IPS-18c (cell line): ENCODE measurements around the gene CCL4.

Experiments
- H3K4me3 ChIP-seq: 2 replicates; pipeline ENCODE4 v1.7.0; 2013; ENCODE audit warnings: low read depth, mild to moderate bottlenecking, low read length, moderate library complexity; ENCODE audit not compliant: insufficient read depth
- H3K9me3 ChIP-seq: one replicate; pipeline ENCODE4 v1.6.1; 2013; ENCODE audit warnings: mild to moderate bottlenecking, low read length, moderate library complexity; ENCODE audit not compliant: control insufficient read depth, insufficient read depth

Gene CCL4

DNA sequence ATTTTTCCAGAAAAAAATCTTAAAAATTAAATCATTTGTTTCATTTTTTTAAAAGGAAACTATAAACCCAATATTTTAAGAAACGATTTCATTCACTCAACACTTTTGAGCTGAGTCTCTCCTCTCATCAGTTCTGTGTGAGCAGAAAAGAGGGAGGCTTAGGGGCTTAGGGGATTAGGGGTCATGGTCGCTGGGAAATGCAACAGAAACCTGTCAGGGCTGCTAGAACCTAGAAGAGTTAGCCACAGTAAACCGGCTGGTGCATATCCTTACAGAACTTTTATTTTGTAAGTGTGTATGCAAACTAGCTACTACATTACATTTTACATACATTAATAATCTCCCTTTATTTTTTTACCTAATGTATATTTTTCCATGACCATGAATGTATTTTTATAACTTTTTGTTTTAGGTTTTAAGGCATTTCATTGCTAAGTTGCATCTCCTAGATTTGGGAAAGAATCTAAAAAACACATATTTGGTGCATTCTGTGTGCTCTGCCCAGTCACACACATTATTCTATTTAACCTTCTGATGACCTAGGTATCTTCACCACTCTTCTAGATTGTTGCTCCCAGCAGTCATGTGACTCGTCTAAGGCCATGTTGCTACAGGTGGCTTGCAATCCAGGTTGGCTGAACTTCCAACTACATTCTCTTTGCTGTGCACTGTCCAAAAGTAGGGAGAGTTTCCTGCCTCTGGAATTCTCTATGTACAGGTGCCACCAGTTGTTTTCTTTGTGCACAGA lies 48.4 kb downstream of the CCL4 start:
- no peak overlapping the region for H3K4me3 ChIP-seq
- H3K9me3 ChIP-seq = no peaks in the 10 kb centered on the region

DNA sequence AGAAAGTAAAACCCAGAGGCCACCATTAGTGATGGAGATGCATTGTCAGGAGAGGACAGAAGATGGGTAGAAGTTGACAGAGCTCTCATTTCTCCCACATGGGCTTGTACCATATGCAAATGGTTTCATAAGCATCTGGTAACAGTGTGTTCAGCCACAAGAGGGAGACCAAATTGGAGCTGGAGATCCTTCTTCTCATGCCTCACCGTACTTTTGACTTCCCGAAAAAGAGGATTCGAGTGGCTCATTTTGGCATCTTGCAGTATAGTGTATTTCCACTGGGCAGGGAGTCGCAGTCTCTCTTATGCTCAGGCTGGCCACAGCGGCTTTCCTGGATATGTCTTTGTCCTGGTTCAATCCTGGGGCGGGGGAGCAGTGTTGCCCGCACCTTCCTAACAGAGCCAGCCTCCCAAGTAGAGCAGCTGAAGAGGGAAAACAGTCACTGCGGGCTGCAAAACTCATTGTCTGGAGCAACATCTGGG lies 49.1 kb downstream of the CCL4 start:
- Histone ChIP-seq H3K9me3 (no peaks in the 10 kb centered on the region), H3K4me3 (no peak overlapping the region)

DNA sequence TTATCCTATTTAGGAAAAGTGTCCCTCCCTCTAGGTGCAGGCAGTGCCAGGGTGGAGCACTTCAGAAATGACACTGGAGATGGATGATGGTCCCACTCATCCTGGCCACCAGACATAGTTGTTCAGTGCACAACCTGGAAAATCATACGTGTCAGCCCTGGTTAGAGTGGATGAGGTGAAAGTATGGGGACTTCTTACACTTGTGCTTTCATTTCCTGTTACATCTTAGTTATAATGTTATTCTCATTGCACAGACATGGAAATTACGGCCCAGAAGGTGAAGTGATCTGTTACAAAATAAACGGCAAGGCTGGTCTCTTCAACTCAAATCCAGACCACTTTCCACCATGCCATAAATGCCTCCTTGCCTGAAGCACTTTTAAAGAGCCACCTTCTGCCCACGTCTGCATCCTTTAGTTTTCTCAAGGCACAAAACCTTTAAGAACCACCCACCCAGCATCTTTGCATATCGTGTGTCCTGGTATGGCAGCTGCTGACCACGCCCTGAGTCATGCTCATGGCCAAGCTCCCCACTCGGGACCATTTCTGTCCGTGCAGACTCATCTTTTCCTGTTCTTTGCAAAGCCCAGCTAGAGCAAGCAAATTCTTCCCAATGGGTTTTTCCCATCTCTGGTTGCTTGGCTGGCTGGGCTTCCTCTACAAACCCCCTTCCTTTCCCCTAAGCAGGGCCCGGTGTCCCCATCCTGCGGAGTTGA lies 50.4 kb downstream of the CCL4 start:
- H3K4me3 ChIP-seq = no peak overlapping the region
- H3K9me3 ChIP-seq = no peaks in the 10 kb centered on the region
